Measurements from ENCODE around the gene ING3.

Gene ING3

GRCh38 chr7:120950539-120951308, at the start of gene ING3:
TSS of gene ING3 (plus strand) at chr7:120950777. CDS start at chr7:120950897, 120 bp downstream.
- peak; percentile 99 for DNase-seq

GRCh38 chr7:120915314-120916105, 35.1 kb upstream of the ING3 start:
- DNase-seq: no peak

- DNase-seq: no peak
Measured at GRCh38 chr7:120916121-120916520, 34.5 kb upstream of the ING3 start.

- DNase-seq: no peak
Measured at GRCh38 chr7:120916538-120916937, 34.0 kb upstream of the ING3 start.

- no peak for DNase-seq
Measured at GRCh38 chr7:120919466-120919865, 31.1 kb upstream of the ING3 start.

- DNase-seq: no peak
Measured at GRCh38 chr7:120920034-120920433, 30.5 kb upstream of the ING3 start.

- DNase-seq: no peak
Measured at GRCh38 chr7:120920591-120921274, 29.8 kb upstream of the ING3 start.

- no peak for DNase-seq
Measured at GRCh38 chr7:120924837-120925236, 25.7 kb upstream of the ING3 start.

GRCh38 chr7:120925392-120925791, 25.2 kb upstream of the ING3 start:
- DNase-seq: no peak

GRCh38 chr7:120926943-120927346, 23.6 kb upstream of the ING3 start:
- DNase-seq: no peak

- DNase-seq: no peak
Measured at GRCh38 chr7:120927454-120928103, 23.0 kb upstream of the ING3 start.

- no peak for DNase-seq
Measured at GRCh38 chr7:120931243-120931642, 19.3 kb upstream of the ING3 start.

GRCh38 chr7:120933475-120933874, 17.1 kb upstream of the ING3 start:
- no peak for DNase-seq

- no peak for DNase-seq
Measured at GRCh38 chr7:120939345-120939744, 11.2 kb upstream of the ING3 start.

- no peak for DNase-seq
Measured at GRCh38 chr7:120941064-120941463, 9.5 kb upstream of the ING3 start.

GRCh38 chr7:120941856-120942255, 8.7 kb upstream of the ING3 start:
- no peak for DNase-seq

GRCh38 chr7:120942861-120943260, 7.7 kb upstream of the ING3 start:
- DNase-seq: no peak

GRCh38 chr7:120944826-120945562, 5.6 kb upstream of the ING3 start:
- DNase-seq: no peak

GRCh38 chr7:120947980-120948379, 2.6 kb upstream of the ING3 start:
- no peak for DNase-seq

GRCh38 chr7:120949393-120949911, 1.1 kb upstream of the ING3 start:
- DNase-seq: no peak

- DNase-seq: no peak
Measured at GRCh38 chr7:120949998-120950538, 509 bp upstream of the ING3 start.

GRCh38 chr7:120951309-120951699, 727 bp downstream of the ING3 start:
- DNase-seq: no peak
